Measurements from ENCODE around the gene ST3GAL5.

GRCh38 chr2:85886141-85886540 lies 2.6 kb downstream of the ST3GAL5 start:
- TF ChIP-seq, protein P1, sequence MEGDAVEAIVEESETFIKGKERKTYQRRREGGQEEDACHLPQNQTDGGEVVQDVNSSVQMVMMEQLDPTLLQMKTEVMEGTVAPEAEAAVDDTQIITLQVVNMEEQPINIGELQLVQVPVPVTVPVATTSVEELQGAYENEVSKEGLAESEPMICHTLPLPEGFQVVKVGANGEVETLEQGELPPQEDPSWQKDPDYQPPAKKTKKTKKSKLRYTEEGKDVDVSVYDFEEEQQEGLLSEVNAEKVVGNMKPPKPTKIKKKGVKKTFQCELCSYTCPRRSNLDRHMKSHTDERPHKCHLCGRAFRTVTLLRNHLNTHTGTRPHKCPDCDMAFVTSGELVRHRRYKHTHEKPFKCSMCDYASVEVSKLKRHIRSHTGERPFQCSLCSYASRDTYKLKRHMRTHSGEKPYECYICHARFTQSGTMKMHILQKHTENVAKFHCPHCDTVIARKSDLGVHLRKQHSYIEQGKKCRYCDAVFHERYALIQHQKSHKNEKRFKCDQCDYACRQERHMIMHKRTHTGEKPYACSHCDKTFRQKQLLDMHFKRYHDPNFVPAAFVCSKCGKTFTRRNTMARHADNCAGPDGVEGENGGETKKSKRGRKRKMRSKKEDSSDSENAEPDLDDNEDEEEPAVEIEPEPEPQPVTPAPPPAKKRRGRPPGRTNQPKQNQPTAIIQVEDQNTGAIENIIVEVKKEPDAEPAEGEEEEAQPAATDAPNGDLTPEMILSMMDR (IDR thresholded peaks at IDR 0.05 in 4 of 5, conservative IDR thresholded peaks at IDR 0.05 in 1 of 5) = no peak
- TF ChIP-seq POLR2A (IDR thresholded peaks at IDR 0.05) = no peak
